Stimulated activated CD4-positive, alpha-beta T cell treated with anti-CD3 and anti-CD28 coated beads, Interleukin-1b, Interleukin-23, amount 100 ng/mL, for 4 hours (primary cell): ENCODE results near the gene NOL6.
A peak's percentile ranks its signal among the peaks of the same experiment; 100 is the strongest.

Experiments used
- DNase-seq, 2 donors: peaks; one replicate each; pipeline ENCODE4 v3.0.0-alpha.2; 2020; ENCODE audit warnings: low read depth in 2 of 2

NOL6 gene

GRCh38 chr9:33453999-33454660 lies 19.6 kb downstream of the NOL6 start:
- no peak for DNase-seq

- no peak for DNase-seq
Measured at GRCh38 chr9:33453286-33453860, 20.4 kb downstream of the NOL6 start.

GRCh38 chr9:33452828-33453271 lies 20.9 kb downstream of the NOL6 start:
- DNase-seq, result peak in 1 of 2 donors; percentile 28

- no peak for DNase-seq
Measured at GRCh38 chr9:33450621-33451146, 23.0 kb downstream of the NOL6 start.

GRCh38 chr9:33449715-33450114 lies 24.0 kb downstream of the NOL6 start:
- no peak for DNase-seq

- DNase-seq, result no peak
Measured at GRCh38 chr9:33447799-33448553, 25.7 kb downstream of the NOL6 start.

- peak; percentile 53 to 60 for DNase-seq
Measured at GRCh38 chr9:33446946-33447798, 26.6 kb downstream of the NOL6 start, which contains the start of gene AQP3. Gene AQP3, minus strand, starts transcription at chr9:33447593. Its CDS starts 63 bp downstream, at chr9:33447530.

GRCh38 chr9:33446240-33446945 lies 27.3 kb downstream of the NOL6 start:
- DNase-seq, result peak in 1 of 2 donors; percentile 26

GRCh38 chr9:33445389-33446239 lies 28.1 kb downstream of the NOL6 start:
- no peak for DNase-seq

GRCh38 chr9:33443464-33444154 lies 30.1 kb downstream of the NOL6 start:
- no peak for DNase-seq

- no peak for DNase-seq
Measured at GRCh38 chr9:33443047-33443446, 30.7 kb downstream of the NOL6 start.

- no peak for DNase-seq
Measured at GRCh38 chr9:33442125-33442524, 31.6 kb downstream of the NOL6 start.

- DNase-seq, result no peak
Measured at GRCh38 chr9:33440609-33441008, 33.1 kb downstream of the NOL6 start.

GRCh38 chr9:33440204-33440603 lies 33.5 kb downstream of the NOL6 start:
- DNase-seq, result no peak

GRCh38 chr9:33439731-33440130 lies 34.0 kb downstream of the NOL6 start:
- DNase-seq, result no peak

- DNase-seq, result no peak
Measured at GRCh38 chr9:33438926-33439680, 34.6 kb downstream of the NOL6 start.

GRCh38 chr9:33437898-33438297 lies 35.8 kb downstream of the NOL6 start:
- no peak for DNase-seq

- no peak for DNase-seq
Measured at GRCh38 chr9:33437205-33437604, 36.5 kb downstream of the NOL6 start.

- DNase-seq, result no peak
Measured at GRCh38 chr9:33436445-33436844, 37.3 kb downstream of the NOL6 start.
